DOHH2 (cell line): Measurements from ENCODE around the gene IGFL2.
"Not testable (repeated sequence)": the region's sequence is repeated elsewhere in the genome, so short reads cannot be mapped to it uniquely, and the experiment has no call there.

Experiments
- H3F3A ChIP-seq: fragments of 200-600 bp; sonication (generic), shearing (Covaris generic); 2 replicates; pipeline ENCODE4 v1.6.0; 2016; ENCODE audit warnings: antibody characterized with exemption, mild to moderate bottlenecking; ENCODE audit not compliant: control insufficient read depth, insufficient read depth
- H3K27ac ChIP-seq: fragments of 200-600 bp; sonication (generic); 2 replicates; pipeline ENCODE4 v1.5.1; 2014; ENCODE audit warnings: low read depth, mild to moderate bottlenecking, low read length, moderate library complexity
- H3K27me3 ChIP-seq: fragments of 200-600 bp; sonication (generic); 2 replicates; pipeline ENCODE4 v1.6.1; 2014; ENCODE audit warnings: mild to moderate bottlenecking, low read length, mixed read lengths; ENCODE audit not compliant: control insufficient read depth
- H3K36me3 ChIP-seq: fragments of 200-600 bp; sonication (generic); 2 replicates; pipeline ENCODE4 v1.6.1; 2014; ENCODE audit warnings: mild to moderate bottlenecking, low read length, moderate library complexity, mixed read lengths; ENCODE audit not compliant: control insufficient read depth
- H3K4me1 ChIP-seq: fragments of 200-600 bp; sonication (generic); 2 replicates; pipeline ENCODE4 v1.6.1; 2014; ENCODE audit warnings: mild to moderate bottlenecking, low read length, mixed read lengths; ENCODE audit not compliant: control insufficient read depth
- H3K4me2 ChIP-seq: fragments of 200-600 bp; sonication (generic); 2 replicates; pipeline ENCODE4 v1.6.0; 2014; ENCODE audit warnings: mild to moderate bottlenecking, low read length, moderate library complexity
- H3K4me3 ChIP-seq: fragments of 200-600 bp; sonication (generic); 2 replicates; pipeline ENCODE4 v1.5.1; 2014; ENCODE audit warnings: mild to moderate bottlenecking, low read length, mixed read lengths
- H3K79me2 ChIP-seq: fragments of 200-600 bp; sonication (generic); 2 replicates; pipeline ENCODE4 v1.6.1; 2014; ENCODE audit warnings: mild to moderate bottlenecking, low read length, mixed read lengths; ENCODE audit not compliant: control insufficient read depth
- H3K9me2 ChIP-seq: fragments of 200-600 bp; sonication (generic); replicated peaks from 2 replicates; pipeline ENCODE4 v1.6.1; 2014; ENCODE audit warnings: mild to moderate bottlenecking, low read length, mixed read lengths; ENCODE audit not compliant: control insufficient read depth
- H3K9me3 ChIP-seq: fragments of 200-600 bp; sonication (generic); 2 replicates; pipeline ENCODE4 v1.6.1; 2014; ENCODE audit warnings: antibody characterized with exemption, low read length, mixed read lengths; ENCODE audit not compliant: control insufficient read depth, insufficient read depth
- H4K20me1 ChIP-seq: fragments of 200-600 bp; sonication (generic); 2 replicates; pipeline ENCODE4 v1.6.0; 2014; ENCODE audit warnings: low read depth, mild to moderate bottlenecking, antibody characterized with exemption, low read length, moderate library complexity; ENCODE audit not compliant: control insufficient read depth, insufficient read depth
- EZH2phosphoT487 ChIP-seq: fragments of 200-600 bp; sonication (generic); IDR thresholded peaks from 2 replicates; pipeline ENCODE4 v1.6.1; 2017; ENCODE audit warnings: borderline replicate concordance, mild to moderate bottlenecking, antibody characterized with exemption, low read length, moderate library complexity, mixed read lengths
- TF ChIP-seq, protein P1 (sequence below): fragments of 200-600 bp; sonication (generic); IDR thresholded peaks from one replicate; pipeline ENCODE4 v1.5.1; 2014; ENCODE audit warnings: antibody characterized with exemption, mild to moderate bottlenecking, low read depth, low read length; ENCODE audit not compliant: poor library complexity, severe bottlenecking

Gene IGFL2

DNA sequence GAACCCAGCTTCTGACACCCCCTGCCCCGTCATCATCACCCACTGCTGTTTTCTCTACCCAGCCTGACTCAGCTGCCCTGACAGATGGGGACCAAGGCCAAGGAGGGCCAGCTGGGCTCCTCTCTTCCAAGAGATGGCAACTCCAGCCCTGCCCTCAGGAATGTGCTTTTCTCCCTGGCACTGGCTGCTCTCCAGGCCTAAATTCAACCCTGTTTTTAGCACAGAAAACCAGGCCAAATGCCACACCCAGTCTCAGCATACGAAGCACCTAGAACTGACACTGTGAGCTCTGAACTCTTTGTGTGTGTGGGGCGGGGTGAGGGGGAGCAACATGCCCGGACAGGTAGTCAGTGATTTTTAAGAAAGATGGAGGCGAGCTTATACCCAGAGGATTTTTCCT lies 58.1 kb downstream of the IGFL2 start:
- Histone ChIP-seq H3K4me1 (no peaks in the 10 kb centered on the region), H3K27me3 (peaks cover 3% of the 10 kb centered on the region; the same call in 1 of the 2 replicates), H3K36me3 (no peaks in the 10 kb centered on the region), H3K9me2 (no peaks in the 10 kb centered on the region), H4K20me1 (no peaks in the 10 kb centered on the region), H3K9me3 (no peaks in the 10 kb centered on the region), H3K4me2 (no peak overlapping the region), H3K79me2 (no peaks in the 10 kb centered on the region), H3K27ac (no peak overlapping the region), H3F3A (no peaks in the 10 kb centered on the region), H3K4me3 (no peak overlapping the region)
- no peak for TF ChIP-seq EZH2phosphoT487

DNA sequence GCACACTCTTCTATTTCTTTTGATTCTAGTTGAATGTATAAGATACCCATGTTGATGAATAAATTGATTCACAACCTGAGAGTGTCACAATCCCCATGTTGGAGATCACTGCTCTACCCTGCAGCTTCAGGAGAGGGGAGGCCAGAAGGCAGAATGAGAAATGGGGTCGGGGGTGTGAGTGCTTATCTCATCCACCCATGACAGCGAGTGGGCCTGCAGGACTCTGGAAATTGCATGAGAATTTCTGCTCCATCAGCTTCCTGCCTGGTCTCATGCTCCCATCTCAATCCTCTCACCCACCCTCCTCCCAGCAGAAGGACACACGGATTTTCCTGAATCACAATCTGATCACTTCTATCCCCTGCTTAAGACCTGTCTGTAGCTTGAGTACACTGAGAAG lies 58.6 kb downstream of the IGFL2 start:
- H3K4me1 ChIP-seq, result no peaks in the 10 kb centered on the region
- no peak overlapping the region for H3K4me2 ChIP-seq
- no peaks in the 10 kb centered on the region for H3K36me3 ChIP-seq
- H3K4me3 ChIP-seq, result no peak overlapping the region
- H4K20me1 ChIP-seq, result no peaks in the 10 kb centered on the region
- no peaks in the 10 kb centered on the region for H3K79me2 ChIP-seq
- peaks cover 3% of the 10 kb centered on the region; the same call in 1 of the 2 replicates for H3K27me3 ChIP-seq
- H3K27ac ChIP-seq, result no peak overlapping the region
- TF ChIP-seq, protein P1, sequence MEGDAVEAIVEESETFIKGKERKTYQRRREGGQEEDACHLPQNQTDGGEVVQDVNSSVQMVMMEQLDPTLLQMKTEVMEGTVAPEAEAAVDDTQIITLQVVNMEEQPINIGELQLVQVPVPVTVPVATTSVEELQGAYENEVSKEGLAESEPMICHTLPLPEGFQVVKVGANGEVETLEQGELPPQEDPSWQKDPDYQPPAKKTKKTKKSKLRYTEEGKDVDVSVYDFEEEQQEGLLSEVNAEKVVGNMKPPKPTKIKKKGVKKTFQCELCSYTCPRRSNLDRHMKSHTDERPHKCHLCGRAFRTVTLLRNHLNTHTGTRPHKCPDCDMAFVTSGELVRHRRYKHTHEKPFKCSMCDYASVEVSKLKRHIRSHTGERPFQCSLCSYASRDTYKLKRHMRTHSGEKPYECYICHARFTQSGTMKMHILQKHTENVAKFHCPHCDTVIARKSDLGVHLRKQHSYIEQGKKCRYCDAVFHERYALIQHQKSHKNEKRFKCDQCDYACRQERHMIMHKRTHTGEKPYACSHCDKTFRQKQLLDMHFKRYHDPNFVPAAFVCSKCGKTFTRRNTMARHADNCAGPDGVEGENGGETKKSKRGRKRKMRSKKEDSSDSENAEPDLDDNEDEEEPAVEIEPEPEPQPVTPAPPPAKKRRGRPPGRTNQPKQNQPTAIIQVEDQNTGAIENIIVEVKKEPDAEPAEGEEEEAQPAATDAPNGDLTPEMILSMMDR, result no peak
- no peaks in the 10 kb centered on the region for H3K9me2 ChIP-seq
- no peaks in the 10 kb centered on the region for H3F3A ChIP-seq
- H3K9me3 ChIP-seq, result no peaks in the 10 kb centered on the region

DNA sequence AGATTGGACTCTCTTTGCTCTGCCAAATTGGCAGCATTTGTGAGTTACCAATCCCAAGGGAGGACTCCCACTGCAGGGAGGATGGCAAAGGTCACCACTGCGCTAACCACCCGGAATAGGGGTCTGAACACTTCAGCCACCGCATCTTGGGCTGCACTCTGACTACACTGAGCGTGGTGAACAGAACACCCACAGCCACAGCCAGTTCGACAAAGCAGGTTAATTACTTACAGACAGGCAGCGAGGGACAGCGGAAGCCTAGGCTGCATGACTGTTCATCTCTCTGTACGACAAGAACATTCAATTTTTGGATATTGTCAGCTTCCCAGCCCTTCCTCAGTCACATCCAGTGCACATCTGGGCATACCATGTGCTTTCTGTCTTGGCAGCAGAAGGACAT lies 59.8 kb downstream of the IGFL2 start:
- not testable (repeated sequence) for H4K20me1 ChIP-seq, H3K9me3 ChIP-seq, H3K4me3 ChIP-seq, H3K4me2 ChIP-seq, H3F3A ChIP-seq, H3K4me1 ChIP-seq, H3K27ac ChIP-seq, H3K79me2 ChIP-seq, H3K9me2 ChIP-seq, H3K27me3 ChIP-seq, H3K36me3 ChIP-seq

DNA sequence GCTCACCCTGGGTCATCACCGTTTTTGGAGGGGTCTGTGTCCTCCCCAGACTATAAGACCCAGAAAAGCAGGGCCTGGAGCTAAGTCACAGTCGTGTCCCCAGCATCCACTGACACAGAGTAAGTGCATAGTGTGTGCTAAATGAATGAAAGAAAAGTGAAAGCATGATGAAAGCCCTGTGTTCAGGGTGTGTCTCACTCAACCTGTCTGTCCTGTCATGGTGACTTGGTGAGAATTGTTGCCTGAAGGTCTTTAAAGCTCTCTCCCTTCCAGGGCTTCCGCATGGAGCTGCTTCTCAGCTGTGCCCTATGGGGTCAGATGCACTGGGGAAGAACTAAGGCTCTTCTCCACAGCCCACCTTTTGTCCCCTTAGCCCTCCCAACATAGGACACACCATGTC lies 61.0 kb downstream of the IGFL2 start:
- H3K4me2 ChIP-seq, result no peak overlapping the region
- H3F3A ChIP-seq, result no peaks in the 10 kb centered on the region

More for the DNA sequence above, 61.0 kb downstream of the IGFL2 start:
- Histone ChIP-seq H4K20me1 (no peaks in the 10 kb centered on the region), H3K36me3 (no peaks in the 10 kb centered on the region), H3K27me3 (no peaks in the 10 kb centered on the region), H3K79me2 (no peaks in the 10 kb centered on the region), H3K9me3 (no peaks in the 10 kb centered on the region), H3K4me3 (no peak overlapping the region), H3K4me1 (no peaks in the 10 kb centered on the region), H3K27ac (no peak overlapping the region), H3K9me2 (no peaks in the 10 kb centered on the region)
- no peak for TF ChIP-seq EZH2phosphoT487
- TF ChIP-seq, protein P1, result no peak
